HL-60 (cell line): Measurements from ENCODE around the gene PIWIL4.
A peak's percentile ranks its signal among the peaks of the same experiment; 100 is the strongest.

Source experiments
- DNase-seq, 2 experiments: peaks; one replicate each; pipeline ENCODE4 v3.0.0-alpha.2; 2010 to 2020; ENCODE audit warnings: low read depth in 1 of 2, low spot score in 1 of 2
- H3K27ac ChIP-seq: fragments of 250-450 bp; sonication (Bioruptor Pico); replicated peaks from 2 replicates; pipeline ENCODE4 v1.5.1; 2020; ENCODE audit warnings: mild to moderate bottlenecking, moderate library complexity
- H3K27me3 ChIP-seq: fragments of 250-450 bp; sonication (Bioruptor Pico); 2 replicates; pipeline ENCODE4 v1.5.1; 2021; ENCODE audit warnings: mild to moderate bottlenecking, moderate library complexity; ENCODE audit not compliant: insufficient read depth, poor library complexity, severe bottlenecking
- H3K4me3 ChIP-seq: replicated peaks from 2 replicates; pipeline ENCODE4 v1.5.1; 2011; ENCODE audit warnings: mild to moderate bottlenecking, control low read depth, low read length; ENCODE audit not compliant: insufficient read depth
- GABPA ChIP-seq: IDR thresholded peaks from 2 replicates; pipeline ENCODE4 v1.6.1; 2012; ENCODE audit warnings: low read depth
- POLR2AphosphoS5 ChIP-seq: IDR thresholded peaks from 2 replicates; pipeline ENCODE4 v1.6.1; 2012; ENCODE audit warnings: low read depth
- REST ChIP-seq: IDR thresholded peaks from 2 replicates; pipeline ENCODE4 v1.6.1; 2012; ENCODE audit warnings: low read depth; ENCODE audit not compliant: insufficient replicate concordance
- TF ChIP-seq, protein P1 (sequence below): IDR thresholded peaks from one replicate; pipeline ENCODE4 v1.5.1; 2011; ENCODE audit warnings: low read length, control low read depth, inconsistent platforms; ENCODE audit not compliant: insufficient read depth

The PIWIL4 gene

DNA sequence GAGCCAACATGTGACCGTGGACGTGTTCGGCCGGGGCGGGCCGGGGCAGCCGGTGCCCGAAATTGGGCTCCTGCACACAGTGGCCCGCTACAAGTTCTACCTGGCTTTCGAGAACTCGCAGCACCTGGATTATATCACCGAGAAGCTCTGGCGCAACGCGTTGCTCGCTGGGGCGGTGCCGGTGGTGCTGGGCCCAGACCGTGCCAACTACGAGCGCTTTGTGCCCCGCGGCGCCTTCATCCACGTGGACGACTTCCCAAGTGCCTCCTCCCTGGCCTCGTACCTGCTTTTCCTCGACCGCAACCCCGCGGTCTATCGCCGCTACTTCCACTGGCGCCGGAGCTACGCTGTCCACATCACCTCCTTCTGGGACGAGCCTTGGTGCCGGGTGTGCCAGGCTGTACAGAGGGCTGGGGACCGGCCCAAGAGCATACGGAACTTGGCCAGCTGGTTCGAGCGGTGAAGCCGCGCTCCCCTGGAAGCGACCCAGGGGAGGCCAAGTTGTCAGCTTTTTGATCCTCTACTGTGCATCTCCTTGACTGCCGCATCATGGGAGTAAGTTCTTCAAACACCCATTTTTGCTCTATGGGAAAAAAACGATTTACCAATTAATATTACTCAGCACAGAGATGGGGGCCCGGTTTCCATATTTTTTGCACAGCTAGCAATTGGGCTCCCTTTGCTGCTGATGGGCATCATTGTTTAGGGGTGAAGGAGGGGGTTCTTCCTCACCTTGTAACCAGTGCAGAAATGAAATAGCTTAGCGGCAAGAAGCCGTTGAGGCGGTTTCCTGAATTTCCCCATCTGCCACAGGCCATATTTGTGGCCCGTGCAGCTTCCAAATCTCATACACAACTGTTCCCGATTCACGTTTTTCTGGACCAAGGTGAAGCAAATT, 21.7 kb upstream of the PIWIL4 start:
- Histone ChIP-seq H3K27ac (peak overlapping the region; percentile 98), H3K27me3 (no peaks in the 10 kb centered on the region), H3K4me3 (peak overlapping the region; percentile 62)
- TF ChIP-seq REST (no peak), POLR2AphosphoS5 (peak; percentile 80)
- DNase-seq = peak in 1 of 2 experiments; percentile 73

- Histone ChIP-seq H3K27me3 (no peaks in the 10 kb centered on the region), H3K4me3 (peak overlapping the region; percentile 62), H3K27ac (peak overlapping the region; percentile 98)
- TF ChIP-seq, protein P1, sequence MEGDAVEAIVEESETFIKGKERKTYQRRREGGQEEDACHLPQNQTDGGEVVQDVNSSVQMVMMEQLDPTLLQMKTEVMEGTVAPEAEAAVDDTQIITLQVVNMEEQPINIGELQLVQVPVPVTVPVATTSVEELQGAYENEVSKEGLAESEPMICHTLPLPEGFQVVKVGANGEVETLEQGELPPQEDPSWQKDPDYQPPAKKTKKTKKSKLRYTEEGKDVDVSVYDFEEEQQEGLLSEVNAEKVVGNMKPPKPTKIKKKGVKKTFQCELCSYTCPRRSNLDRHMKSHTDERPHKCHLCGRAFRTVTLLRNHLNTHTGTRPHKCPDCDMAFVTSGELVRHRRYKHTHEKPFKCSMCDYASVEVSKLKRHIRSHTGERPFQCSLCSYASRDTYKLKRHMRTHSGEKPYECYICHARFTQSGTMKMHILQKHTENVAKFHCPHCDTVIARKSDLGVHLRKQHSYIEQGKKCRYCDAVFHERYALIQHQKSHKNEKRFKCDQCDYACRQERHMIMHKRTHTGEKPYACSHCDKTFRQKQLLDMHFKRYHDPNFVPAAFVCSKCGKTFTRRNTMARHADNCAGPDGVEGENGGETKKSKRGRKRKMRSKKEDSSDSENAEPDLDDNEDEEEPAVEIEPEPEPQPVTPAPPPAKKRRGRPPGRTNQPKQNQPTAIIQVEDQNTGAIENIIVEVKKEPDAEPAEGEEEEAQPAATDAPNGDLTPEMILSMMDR = no peak
- no peak for TF ChIP-seq GABPA
- TF ChIP-seq REST = no peak
- no peak for TF ChIP-seq POLR2AphosphoS5
- no peak for DNase-seq
These were observed 21.1 kb upstream of the PIWIL4 start for GRCh38 chr11:94546162-94546470.

DNA sequence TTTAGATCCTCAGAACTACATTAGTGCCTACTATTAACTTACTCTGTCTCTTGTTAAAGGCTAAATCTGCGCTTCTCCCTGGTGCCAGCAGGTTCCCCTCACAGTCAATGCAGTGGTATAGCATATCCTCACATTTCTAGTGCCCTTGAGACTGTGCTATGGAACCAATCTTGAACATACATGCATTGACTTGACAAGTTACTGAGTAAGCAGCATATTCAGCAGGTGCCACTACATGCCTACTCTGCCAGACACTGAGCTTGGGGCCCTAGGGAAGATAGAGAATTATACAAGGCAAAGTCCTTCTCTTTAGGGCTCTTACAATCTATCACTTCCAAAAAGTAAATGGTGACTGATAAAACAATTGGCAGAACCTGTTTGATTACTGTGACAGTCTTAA, 20.3 kb upstream of the PIWIL4 start:
- H3K27me3 ChIP-seq = no peaks in the 10 kb centered on the region
- TF ChIP-seq POLR2AphosphoS5 = 0 out of 2 replicates have a peak, but pooled peaks have one; percentile 48
- TF ChIP-seq REST = no peak

DNA sequence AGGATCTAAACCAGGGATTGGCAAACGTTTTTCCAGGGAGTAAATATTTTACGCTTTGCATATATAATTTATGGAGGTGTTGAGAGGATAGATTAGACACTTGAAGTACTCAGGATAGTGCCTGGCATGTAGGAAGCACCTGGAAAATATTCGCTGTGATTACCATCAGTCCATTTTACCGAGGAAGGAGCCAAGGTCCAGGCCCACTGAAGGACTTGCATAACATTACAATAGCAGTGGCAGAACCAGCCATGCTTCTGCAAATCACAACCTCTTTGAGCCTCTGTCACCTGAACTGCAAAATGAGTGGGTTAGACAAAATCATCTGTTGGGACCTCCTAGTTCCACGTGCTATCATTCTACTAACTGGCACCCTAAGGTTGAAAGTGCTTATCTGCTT, 18.0 kb upstream of the PIWIL4 start:
- H3K4me3 ChIP-seq = peak overlapping the region; percentile 62

More for the DNA sequence above, 20.3 kb upstream of the PIWIL4 start:
- DNase-seq = peak in 1 of 2 experiments; percentile 48
- Histone ChIP-seq H3K27ac (peak overlapping the region; percentile 98), H3K4me3 (peak overlapping the region; percentile 62)

More for the DNA sequence above, 18.0 kb upstream of the PIWIL4 start:
- TF ChIP-seq GABPA (no peak), POLR2AphosphoS5 (peak; percentile 61; the same call in 1 of the 2 replicates), REST (no peak)
- Histone ChIP-seq H3K27ac (peak overlapping the region; percentile 98), H3K27me3 (no peaks in the 10 kb centered on the region)
- DNase-seq = peak in 1 of 2 experiments; percentile 49
